ENCODE measurements around the gene ZNF507.

ZNF507 gene

DNA sequence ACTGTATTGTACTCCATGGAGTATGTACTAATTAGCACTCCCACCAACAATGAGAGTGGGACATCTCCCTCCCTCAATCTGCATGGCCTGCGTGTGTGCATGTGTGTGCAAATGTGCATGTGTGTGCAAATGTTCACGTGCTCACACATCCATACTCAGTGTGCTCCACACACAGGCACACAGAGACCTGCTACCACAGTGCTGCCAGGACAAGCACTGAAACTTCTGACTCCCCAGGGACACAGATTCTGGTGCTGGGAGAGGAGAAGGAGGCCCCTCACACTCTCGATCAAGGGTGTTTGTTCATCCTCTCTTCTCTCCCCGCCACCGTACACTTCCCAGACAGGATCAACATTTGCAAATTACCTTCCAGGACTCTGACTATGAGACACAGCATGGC lies 37.8 kb upstream of the ZNF507 start:
- H3K23ac ChIP-seq (ENCODE audit: low read depth, low read length, poor library complexity), result peak overlapping the region; percentile 86
- no peak overlapping the region for H3K18ac ChIP-seq (ENCODE audit: low read length)
- H2BK12ac ChIP-seq (ENCODE audit: low read length), result no peak overlapping the region
- no CpG with 5 or more reads among the region's 5 CpGs for WGBS, 2 donors (ENCODE audit: extremely low coverage in 2 of 2, insufficient read length in 2 of 2, insufficient replicate concordance in 1 of 2)
- H2BK15ac ChIP-seq (ENCODE audit: low read length), result no peak overlapping the region
- DNase-seq (ENCODE audit: low spot score), result no peak
- H3K27me3 ChIP-seq (ENCODE audit: control insufficient read depth in 3 of 3, insufficient read depth in 3 of 3, low read depth in 1 of 3, low read length in 3 of 3), result no peaks in the 10 kb centered on the region
- no peaks in the 10 kb centered on the region for H3K79me1 ChIP-seq (ENCODE audit: low read depth, low read length)
- H3K9ac ChIP-seq (ENCODE audit: low read depth, low read length, poor library complexity), result no peak overlapping the region
- no peak overlapping the region for H2AFZ ChIP-seq (ENCODE audit: low read length)
- peaks cover 0 to 2% of the 10 kb centered on the region in 2 donors for H3K4me1 ChIP-seq (ENCODE audit: control insufficient read depth in 2 of 2, insufficient read depth in 1 of 2, low read depth in 1 of 2, low read length in 2 of 2)
- no peak overlapping the region for H3K27ac ChIP-seq (replicated peaks; ENCODE audit: low read length)
- no peak overlapping the region for H3K14ac ChIP-seq (ENCODE audit: low read length)
- no peak overlapping the region for H3K4ac ChIP-seq (ENCODE audit: low read length)
- H3K4me3 ChIP-seq (ENCODE audit: low read length in 2 of 2), result peak overlapping the region in 1 of 2 donors; percentile 55
- H2AK5ac ChIP-seq (ENCODE audit: low read depth, low read length), result no peak overlapping the region
- peak overlapping the region; percentile 86 for H4K8ac ChIP-seq (ENCODE audit: low read depth, low read length)
- H2BK120ac ChIP-seq (ENCODE audit: low read depth, low read length), result no peak overlapping the region
- H2BK5ac ChIP-seq (ENCODE audit: low read length), result no peak overlapping the region
- no peak overlapping the region for H3K4me2 ChIP-seq (ENCODE audit: insufficient read depth, low read length, poor library complexity, severe bottlenecking)
- H3K36me3 ChIP-seq (replicated peaks in 1 of 2; ENCODE audit: control insufficient read depth in 2 of 2, insufficient read depth in 2 of 2, low read length in 2 of 2), result peaks cover 0 to 1% of the 10 kb centered on the region in 2 donors
- no peak overlapping the region for H4K91ac ChIP-seq (ENCODE audit: low read depth, low read length, poor library complexity)
- peaks cover 0 to 6% of the 10 kb centered on the region in 2 donors for H3K9me3 ChIP-seq (replicated peaks in 1 of 2; ENCODE audit: control insufficient read depth in 2 of 2, insufficient read depth in 1 of 2, low read depth in 1 of 2, low read length in 2 of 2)

DNA sequence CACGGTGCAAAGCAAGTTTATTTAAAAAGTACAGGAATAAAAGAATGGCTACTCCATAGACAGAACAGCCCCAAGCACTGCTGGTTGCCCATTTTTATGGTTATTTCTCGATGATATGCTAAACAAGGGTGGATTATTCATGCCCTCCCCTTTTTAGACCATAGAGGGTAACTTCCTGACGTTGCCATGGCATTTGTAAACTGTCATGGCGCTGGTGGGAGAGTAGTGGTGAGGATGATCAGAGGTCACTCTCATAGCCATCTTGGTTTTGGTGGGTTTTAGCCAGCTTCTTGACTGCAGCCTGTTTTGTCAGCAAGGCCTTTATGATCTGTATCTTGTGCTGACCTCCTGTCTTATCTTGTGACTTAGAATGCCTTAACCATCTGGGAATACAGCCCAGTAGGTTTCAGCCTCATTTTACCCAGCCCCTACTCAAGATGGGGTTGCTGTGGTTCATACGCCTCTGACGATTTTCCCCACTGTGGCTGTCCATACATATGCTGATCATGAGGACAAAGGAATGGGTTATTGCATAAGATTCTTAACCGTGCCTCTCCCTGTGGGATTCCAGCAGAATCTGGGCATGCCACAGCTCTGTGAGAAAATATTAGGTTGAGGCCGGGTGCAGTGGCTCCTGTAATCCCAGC lies 36.9 kb upstream of the ZNF507 start:
- Histone ChIP-seq H3K4me3 (ENCODE audit: low read length in 2 of 2) (no peak overlapping the region), H2AK5ac (ENCODE audit: low read depth, low read length) (no peak overlapping the region), H3K4me1 (ENCODE audit: control insufficient read depth in 2 of 2, insufficient read depth in 1 of 2, low read depth in 1 of 2, low read length in 2 of 2) (peaks cover 3 to 6% of the 10 kb centered on the region in 2 donors), H3K27me3 (ENCODE audit: control insufficient read depth in 3 of 3, insufficient read depth in 3 of 3, low read depth in 1 of 3, low read length in 3 of 3) (no peaks in the 10 kb centered on the region), H3K23ac (ENCODE audit: low read depth, low read length, poor library complexity) (no peak overlapping the region), H2AFZ (ENCODE audit: low read length) (peak overlapping the region; percentile 70), H3K36me3 (replicated peaks in 1 of 2; ENCODE audit: control insufficient read depth in 2 of 2, insufficient read depth in 2 of 2, low read length in 2 of 2) (peaks cover 0 to 1% of the 10 kb centered on the region in 2 donors), H3K4ac (ENCODE audit: low read length) (no peak overlapping the region), H3K18ac (ENCODE audit: low read length) (no peak overlapping the region), H3K79me1 (ENCODE audit: low read depth, low read length) (no peaks in the 10 kb centered on the region), H4K8ac (ENCODE audit: low read depth, low read length) (no peak overlapping the region), H4K91ac (ENCODE audit: low read depth, low read length, poor library complexity) (no peak overlapping the region), H2BK12ac (ENCODE audit: low read length) (no peak overlapping the region), H3K9ac (ENCODE audit: low read depth, low read length, poor library complexity) (no peak overlapping the region), H3K4me2 (ENCODE audit: insufficient read depth, low read length, poor library complexity, severe bottlenecking) (no peak overlapping the region), H2BK120ac (ENCODE audit: low read depth, low read length) (no peak overlapping the region), H3K27ac (replicated peaks; ENCODE audit: low read length) (no peak overlapping the region), H2BK15ac (ENCODE audit: low read length) (no peak overlapping the region), H3K14ac (ENCODE audit: low read length) (no peak overlapping the region), H3K9me3 (replicated peaks in 1 of 2; ENCODE audit: control insufficient read depth in 2 of 2, insufficient read depth in 1 of 2, low read depth in 1 of 2, low read length in 2 of 2) (peaks cover 0 to 5% of the 10 kb centered on the region in 2 donors), H2BK5ac (ENCODE audit: low read length) (no peak overlapping the region)
- DNase-seq (ENCODE audit: low spot score), result no peak
- no CpG with 5 or more reads among the region's 8 CpGs for WGBS, 2 donors (ENCODE audit: extremely low coverage in 2 of 2, insufficient read length in 2 of 2, insufficient replicate concordance in 1 of 2)

DNA sequence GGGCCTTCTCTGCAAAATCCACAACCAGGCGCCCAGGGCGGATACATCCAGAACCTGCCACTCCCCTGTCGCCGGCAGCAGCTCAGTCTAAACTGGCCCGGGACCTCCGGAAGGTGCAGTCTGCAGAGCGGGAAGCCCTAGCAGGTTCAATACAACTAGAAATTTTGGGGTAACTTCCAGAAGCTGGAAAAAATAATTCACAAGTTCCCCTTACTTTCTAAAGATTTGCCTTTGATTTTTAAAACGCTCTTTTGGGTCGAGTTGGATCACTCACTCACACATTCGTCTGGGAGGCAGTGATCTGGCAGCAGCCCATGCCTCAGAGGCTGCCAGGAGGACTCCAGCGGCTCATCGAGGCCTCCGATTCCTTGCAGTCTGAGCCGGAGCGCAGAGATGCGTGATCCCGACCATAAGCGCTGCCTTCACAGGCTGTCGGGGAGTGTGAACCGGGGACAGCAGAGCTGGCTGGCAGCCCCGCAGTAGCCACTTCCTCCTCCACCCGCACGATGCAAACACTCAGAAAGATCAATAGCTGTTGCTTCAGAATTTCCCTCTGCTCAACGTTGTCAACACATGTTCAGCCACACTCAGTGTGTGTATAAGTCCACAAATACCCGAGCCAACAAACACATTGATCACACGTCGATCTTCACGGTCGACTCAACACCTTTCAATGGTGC lies 35.6 kb upstream of the ZNF507 start:
- Histone ChIP-seq H2BK15ac (ENCODE audit: low read length) (no peak overlapping the region), H3K14ac (ENCODE audit: low read length) (peak overlapping the region; percentile 79), H3K4me3 (ENCODE audit: low read length in 2 of 2) (no peak overlapping the region), H2BK120ac (ENCODE audit: low read depth, low read length) (no peak overlapping the region), H3K9ac (ENCODE audit: low read depth, low read length, poor library complexity) (no peak overlapping the region), H4K8ac (ENCODE audit: low read depth, low read length) (no peak overlapping the region), H2AFZ (ENCODE audit: low read length) (no peak overlapping the region), H3K4ac (ENCODE audit: low read length) (no peak overlapping the region), H2BK5ac (ENCODE audit: low read length) (no peak overlapping the region), H3K36me3 (replicated peaks in 1 of 2; ENCODE audit: control insufficient read depth in 2 of 2, insufficient read depth in 2 of 2, low read length in 2 of 2) (peaks cover 0 to 1% of the 10 kb centered on the region in 2 donors), H2AK5ac (ENCODE audit: low read depth, low read length) (no peak overlapping the region), H3K4me1 (ENCODE audit: control insufficient read depth in 2 of 2, insufficient read depth in 1 of 2, low read depth in 1 of 2, low read length in 2 of 2) (peaks cover 5 to 15% of the 10 kb centered on the region in 2 donors), H3K27ac (replicated peaks; ENCODE audit: low read length) (no peak overlapping the region), H3K9me3 (replicated peaks in 1 of 2; ENCODE audit: control insufficient read depth in 2 of 2, insufficient read depth in 1 of 2, low read depth in 1 of 2, low read length in 2 of 2) (no peaks in the 10 kb centered on the region), H4K91ac (ENCODE audit: low read depth, low read length, poor library complexity) (no peak overlapping the region), H3K18ac (ENCODE audit: low read length) (peak overlapping the region; percentile 16), H2BK12ac (ENCODE audit: low read length) (no peak overlapping the region), H3K79me1 (ENCODE audit: low read depth, low read length) (no peaks in the 10 kb centered on the region), H3K27me3 (ENCODE audit: control insufficient read depth in 3 of 3, insufficient read depth in 3 of 3, low read depth in 1 of 3, low read length in 3 of 3) (no peaks in the 10 kb centered on the region), H3K23ac (ENCODE audit: low read depth, low read length, poor library complexity) (no peak overlapping the region), H3K4me2 (ENCODE audit: insufficient read depth, low read length, poor library complexity, severe bottlenecking) (no peak overlapping the region)
- WGBS, 2 donors (ENCODE audit: extremely low coverage in 2 of 2, insufficient read length in 2 of 2, insufficient replicate concordance in 1 of 2), result no CpG with 5 or more reads among the region's 29 CpGs
- no peak for DNase-seq (ENCODE audit: low spot score)

DNA sequence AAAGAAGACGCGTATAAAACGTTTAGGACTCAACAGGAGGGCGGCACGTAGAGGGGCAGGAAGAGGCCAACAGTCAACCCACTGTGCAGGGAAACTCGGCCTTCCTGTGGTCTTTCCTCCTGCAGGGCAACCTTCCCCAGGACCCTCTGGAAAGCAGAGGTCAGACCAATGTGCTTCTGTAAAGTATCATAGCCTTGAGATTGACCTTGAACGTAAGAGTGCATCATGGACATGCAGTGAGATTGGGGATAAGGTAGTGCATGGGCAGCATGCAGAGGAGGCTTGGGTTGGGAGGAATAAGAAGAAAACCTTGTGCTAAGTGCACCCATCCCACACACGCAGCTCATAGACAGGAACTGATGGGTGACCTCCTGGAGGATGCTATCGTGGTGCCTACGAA lies 34.0 kb upstream of the ZNF507 start:
- Histone ChIP-seq H3K27me3 (ENCODE audit: control insufficient read depth in 3 of 3, insufficient read depth in 3 of 3, low read depth in 1 of 3, low read length in 3 of 3) (no peaks in the 10 kb centered on the region), H3K36me3 (replicated peaks in 1 of 2; ENCODE audit: control insufficient read depth in 2 of 2, insufficient read depth in 2 of 2, low read length in 2 of 2) (peaks cover 0 to 1% of the 10 kb centered on the region in 2 donors), H2BK15ac (ENCODE audit: low read length) (no peak overlapping the region), H3K9ac (ENCODE audit: low read depth, low read length, poor library complexity) (no peak overlapping the region), H3K27ac (replicated peaks; ENCODE audit: low read length) (no peak overlapping the region), H3K23ac (ENCODE audit: low read depth, low read length, poor library complexity) (peak overlapping the region; percentile 47), H2BK120ac (ENCODE audit: low read depth, low read length) (no peak overlapping the region), H3K4ac (ENCODE audit: low read length) (no peak overlapping the region), H4K91ac (ENCODE audit: low read depth, low read length, poor library complexity) (no peak overlapping the region), H2AFZ (ENCODE audit: low read length) (no peak overlapping the region), H3K9me3 (replicated peaks in 1 of 2; ENCODE audit: control insufficient read depth in 2 of 2, insufficient read depth in 1 of 2, low read depth in 1 of 2, low read length in 2 of 2) (no peaks in the 10 kb centered on the region), H2BK12ac (ENCODE audit: low read length) (peak overlapping the region; percentile 66), H2BK5ac (ENCODE audit: low read length) (no peak overlapping the region), H2AK5ac (ENCODE audit: low read depth, low read length) (no peak overlapping the region), H3K18ac (ENCODE audit: low read length) (no peak overlapping the region), H3K4me1 (ENCODE audit: control insufficient read depth in 2 of 2, insufficient read depth in 1 of 2, low read depth in 1 of 2, low read length in 2 of 2) (peaks cover 5 to 15% of the 10 kb centered on the region in 2 donors), H3K79me1 (ENCODE audit: low read depth, low read length) (no peaks in the 10 kb centered on the region), H3K14ac (ENCODE audit: low read length) (peak overlapping the region; percentile 4), H3K4me3 (ENCODE audit: low read length in 2 of 2) (no peak overlapping the region), H3K4me2 (ENCODE audit: insufficient read depth, low read length, poor library complexity, severe bottlenecking) (no peak overlapping the region), H4K8ac (ENCODE audit: low read depth, low read length) (no peak overlapping the region)
- no CpG with 5 or more reads among the region's 10 CpGs for WGBS, 2 donors (ENCODE audit: extremely low coverage in 2 of 2, insufficient read length in 2 of 2, insufficient replicate concordance in 1 of 2)
- DNase-seq (ENCODE audit: low spot score), result no peak

All from neuronal stem cell (in vitro differentiated cells).